SK-N-SH (cell line): Measurements from ENCODE around the gene JPH3. TPM values are rescaled to one million over a fixed set of nuclear protein-coding genes. Genes with fewer than 3 reads are reported as not detected.

ENCODE experiments used
- CTCF ChIA-PET: fragments of 300-600, 350-600 bp; formaldehyde crosslinking; extraction: SDS; loops from one replicate; lab custom pipeline; 2021; lab: Yijun Ruan, JAX
- POLR2A ChIA-PET: fragments of 350-600 bp; sonication (Branson Sonifier 250); formaldehyde crosslinking; extraction: SDS; loops from one replicate; lab custom pipeline; 2020; ENCODE audit warnings: antibody characterized with exemption, inconsistent platforms; lab: Yijun Ruan, JAX
- DNase-seq: peaks from one replicate; pipeline ENCODE4 v3.0.0; 2012
- H2AFZ ChIP-seq: fragments of 200-600 bp; sonication (generic); 2 replicates; pipeline ENCODE4 v1.8.1; 2016; ENCODE audit warnings: antibody characterized with exemption, mild to moderate bottlenecking, low read depth
- H3F3A ChIP-seq: fragments of 200-600 bp; sonication (generic); replicated peaks from 2 replicates; pipeline ENCODE3; 2016; ENCODE audit warnings: antibody characterized with exemption, mild to moderate bottlenecking; ENCODE audit not compliant: insufficient read depth
- H3K27ac ChIP-seq, 2 experiments: fragments of 200-500 bp in 1 of 2; fragments of 200-600 bp in 1 of 2; sonication (Bioruptor generic) in 1 of 2; sonication (generic), shearing (Covaris generic) in 1 of 2; 2 replicates each; pipeline versions ENCODE4 v1.5.1 to v1.6.1; 2014 to 2016; ENCODE audit warnings: low read depth in 2 of 2, inconsistent platforms in 1 of 2, low read length in 1 of 2, mild to moderate bottlenecking in 1 of 2, mixed read lengths in 1 of 2
- H3K27me3 ChIP-seq: fragments of 200-600 bp; sonication (generic), shearing (Covaris generic); 2 replicates; pipeline ENCODE4 v1.6.1; 2016; ENCODE audit warnings: mixed run types; ENCODE audit not compliant: insufficient read depth
- H3K36me3 ChIP-seq, 2 experiments: fragments of 200-500 bp in 1 of 2; fragments of 200-600 bp in 1 of 2; sonication (Bioruptor generic) in 1 of 2; sonication (generic) in 1 of 2; replicated peaks in 1 of 2; 2 replicates each; pipeline versions ENCODE3 to v1.5.1; 2014 to 2016; ENCODE audit warnings: low read length in 1 of 2, mild to moderate bottlenecking in 1 of 2; ENCODE audit not compliant: insufficient read depth in 2 of 2, control insufficient read depth in 1 of 2
- H3K4me1 ChIP-seq, 2 experiments: fragments of 200-500 bp in 1 of 2; fragments of 200-600 bp in 1 of 2; sonication (Bioruptor generic) in 1 of 2; sonication (generic), shearing (Covaris generic) in 1 of 2; 2 replicates each; pipeline versions ENCODE4 v1.5.1 to v1.6.1; 2014 to 2016; ENCODE audit warnings: low read depth in 1 of 2, low read length in 1 of 2, mixed run types in 1 of 2; ENCODE audit not compliant: insufficient read depth in 2 of 2, control insufficient read depth in 1 of 2
- H3K4me2 ChIP-seq: fragments of 200-600 bp; sonication (generic), shearing (Covaris generic); 2 replicates; pipeline ENCODE4 v1.6.1; 2017; ENCODE audit warnings: mixed run types
- H3K4me3 ChIP-seq, 2 experiments: fragments of 200-500 bp in 1 of 2; fragments of 200-600 bp in 1 of 2; sonication (Bioruptor generic) in 1 of 2; sonication (generic), shearing (Covaris generic) in 1 of 2; 2 replicates each; pipeline versions ENCODE4 v1.5.1 to v1.8.1; 2014 to 2016; ENCODE audit warnings: low read depth in 2 of 2, inconsistent platforms in 1 of 2, low read length in 1 of 2, mild to moderate bottlenecking in 1 of 2, mixed read lengths in 1 of 2, moderate library complexity in 1 of 2
- H3K79me2 ChIP-seq: fragments of 200-600 bp; sonication (generic); 2 replicates; pipeline ENCODE4 v1.8.1; 2017; ENCODE audit warnings: mild to moderate bottlenecking; ENCODE audit not compliant: insufficient read depth
- H3K9ac ChIP-seq: fragments of 200-600 bp; sonication (generic); 2 replicates; pipeline ENCODE4 v1.6.1; 2017; ENCODE audit warnings: mixed run types
- H3K9me2 ChIP-seq: fragments of 200-600 bp; sonication (generic); 2 replicates; pipeline ENCODE4 v1.6.1; 2017; ENCODE audit warnings: mixed run types
- H3K9me3 ChIP-seq: fragments of 200-600 bp; sonication (generic); 2 replicates; pipeline ENCODE4 v1.6.1; 2017; ENCODE audit warnings: mixed run types, mild to moderate bottlenecking, moderate library complexity
- H4K20me1 ChIP-seq: fragments of 200-600 bp; sonication (generic); 2 replicates; pipeline ENCODE4 v1.6.1; 2017; ENCODE audit warnings: mild to moderate bottlenecking, mixed run types; ENCODE audit not compliant: insufficient read depth
- CHD2 ChIP-seq: fragments of 150-350 bp; IDR thresholded peaks from 2 replicates; pipeline ENCODE4 v1.6.1; 2018; ENCODE audit warnings: low read length; ENCODE audit not compliant: partially characterized antibody
- EP300 ChIP-seq, 2 experiments: IDR thresholded peaks; 2 replicates each; pipeline versions ENCODE4 v1.4.0 to v1.6.1; 2012; ENCODE audit warnings: borderline replicate concordance in 1 of 2, low read depth in 1 of 2, low read length in 1 of 2
- FOSL2 ChIP-seq: IDR thresholded peaks from 2 replicates; pipeline ENCODE4 v1.4.0; 2012; ENCODE audit warnings: low read depth, mild to moderate bottlenecking, moderate library complexity, borderline replicate concordance
- GATA2 ChIP-seq: sonication (generic); formaldehyde crosslinking; IDR thresholded peaks from 2 replicates; pipeline ENCODE4 v1.5.0; 2020; ENCODE audit warnings: mild to moderate bottlenecking, missing genetic modification reagents
- MXI1 ChIP-seq: IDR thresholded peaks from 2 replicates; pipeline ENCODE4 v1.6.1; 2012; ENCODE audit warnings: mild to moderate bottlenecking, low read depth, low read length, improper control_type of control experiment
- NRF1 ChIP-seq: IDR thresholded peaks from 2 replicates; pipeline ENCODE4 v1.6.1; 2012; ENCODE audit warnings: low read depth, mild to moderate bottlenecking, low read length
- PBX3 ChIP-seq: IDR thresholded peaks from 2 replicates; pipeline ENCODE4; 2012
- RCOR1 ChIP-seq: fragments of 150-350 bp; IDR thresholded peaks from 2 replicates; pipeline ENCODE4 v1.6.1; 2017; ENCODE audit warnings: antibody characterized with exemption, low read length
- REST ChIP-seq: IDR thresholded peaks from 2 replicates; pipeline ENCODE4 v1.6.1; 2012; ENCODE audit warnings: mild to moderate bottlenecking, low read depth, low read length, moderate library complexity
- RFX5 ChIP-seq: IDR thresholded peaks from 2 replicates; pipeline ENCODE4 v1.6.1; 2012; ENCODE audit warnings: mild to moderate bottlenecking, improper control_type of control experiment, low read length
- RXRA ChIP-seq: IDR thresholded peaks from 2 replicates; pipeline ENCODE4 v1.4.0; 2012; ENCODE audit warnings: low read depth, mild to moderate bottlenecking, borderline replicate concordance
- SMC3 ChIP-seq: IDR thresholded peaks from 2 replicates; pipeline ENCODE4 v1.6.1; 2012; ENCODE audit warnings: low read depth, low read length, improper control_type of control experiment
- TEAD4 ChIP-seq: IDR thresholded peaks from 2 replicates; pipeline ENCODE4 v1.4.0; 2012; ENCODE audit warnings: mild to moderate bottlenecking, borderline replicate concordance; ENCODE audit not compliant: insufficient read depth
- USF1 ChIP-seq: IDR thresholded peaks from 2 replicates; pipeline ENCODE4 v1.4.0; 2012; ENCODE audit warnings: low read depth, borderline replicate concordance
- WGBS: methylation state at CpG from one replicate; pipeline ENCODE4 v1.1.6; 2017; ENCODE audit warnings: low lambda C conversion rate; 5-methylcytosine and 5-hydroxymethylcytosine counted together
- polyA plus RNA-seq, 3 experiments: library from polyadenylated mRNA; depleted of rRNA; stranded (reverse); fragments of >200 nt; gene quantifications; 2 replicates each; pipeline ENCODE4 v1.2.3, GENCODE V29; 2012

JPH3 gene
- polyA plus RNA-seq, 1 of the 3 experiments (the other 2 are of a cell fraction), result 0.25 TPM

- Histone ChIP-seq H4K20me1 (no peaks in the 10 kb centered on the region), H3K27ac (no peak overlapping the region), H3K4me2 (no peak overlapping the region), H3K4me1 (peaks cover 0 to 9% of the 10 kb centered on the region in 2 experiments; a peak in 1 of 4 replicates), H3K9me2 (no peaks in the 10 kb centered on the region)
- DNase-seq, result no peak
- 74% methylated on average over 7 of the region's 12 CpGs for WGBS
- POLR2A ChIA-PET, result interaction anchor here (0.7 kb wide), 1 partner anchor 1061 kb away, joined by 3 read pairs; no protein-coding TSS in a partner anchor
- TF ChIP-seq RCOR1 (no peak), SMC3 (no peak), TEAD4 (no peak), REST (no peak), NRF1 (no peak), FOSL2 (no peak), RXRA (no peak), USF1 (no peak), PBX3 (no peak)
- TF ChIP-seq, all 33 proteins: peak for 0
- Histone ChIP-seq H3K27me3 (no peaks in the 10 kb centered on the region), H3K4me3 (no peak overlapping the region), H2AFZ (no peak overlapping the region), H3K79me2 (no peaks in the 10 kb centered on the region), H3K9me3 (no peaks in the 10 kb centered on the region), H3K9ac (no peak overlapping the region), H3F3A (no peaks in the 10 kb centered on the region), H3K36me3 (no peaks in the 10 kb centered on the region)
- CTCF ChIA-PET, result interaction anchor here (1.0 to 1.9 kb wide), 5 partner anchors 9 to 145 kb away, joined by 3 to 8 read pairs (median 6); no protein-coding TSS in a partner anchor
These were observed 40.1 kb upstream of the JPH3 start for GRCh38 chr16:87562201-87562600.

- DNase-seq, result no peak
- Histone ChIP-seq H3K9me2 (no peaks in the 10 kb centered on the region), H3K79me2 (no peaks in the 10 kb centered on the region), H3K27me3 (no peaks in the 10 kb centered on the region), H3K4me2 (no peak overlapping the region), H4K20me1 (no peaks in the 10 kb centered on the region), H3K4me1 (peaks cover 0 to 1% of the 10 kb centered on the region in 2 experiments; a peak in 1 of 4 replicates), H3K9me3 (no peaks in the 10 kb centered on the region), H3K36me3 (no peaks in the 10 kb centered on the region), H3K27ac (no peak overlapping the region), H3F3A (no peaks in the 10 kb centered on the region), H2AFZ (no peak overlapping the region), H3K9ac (no peak overlapping the region), H3K4me3 (no peak overlapping the region)
- CTCF ChIA-PET, result interaction anchor here (1.4 to 1.9 kb wide), 3 partner anchors 8 to 73 kb away, joined by 6 to 8 read pairs (median 7); no protein-coding TSS in a partner anchor
- POLR2A ChIA-PET, result no interaction called here
- no peak for TF ChIP-seq GATA2 (CRISPR knock-in tag)
- TF ChIP-seq MXI1, result no peak
- TF ChIP-seq EP300 (IDR thresholded peaks at IDR 0.05; ENCODE audit: borderline replicate concordance in 1 of 2, low read depth in 1 of 2, low read length in 1 of 2), result no peak
- no peak for TF ChIP-seq SMC3
- no peak for TF ChIP-seq NRF1
- TF ChIP-seq RFX5, result no peak
- no peak for TF ChIP-seq CHD2
- WGBS, result 63% methylated on average over 2 of the region's 6 CpGs
These were observed 39.3 kb upstream of the JPH3 start for GRCh38 chr16:87563022-87563421.
